ENCODE data around the gene NTM.

GRCh38 chr11:131957201-131957600, 586.8 kb downstream of the NTM start:
- TF ChIP-seq, protein P1, sequence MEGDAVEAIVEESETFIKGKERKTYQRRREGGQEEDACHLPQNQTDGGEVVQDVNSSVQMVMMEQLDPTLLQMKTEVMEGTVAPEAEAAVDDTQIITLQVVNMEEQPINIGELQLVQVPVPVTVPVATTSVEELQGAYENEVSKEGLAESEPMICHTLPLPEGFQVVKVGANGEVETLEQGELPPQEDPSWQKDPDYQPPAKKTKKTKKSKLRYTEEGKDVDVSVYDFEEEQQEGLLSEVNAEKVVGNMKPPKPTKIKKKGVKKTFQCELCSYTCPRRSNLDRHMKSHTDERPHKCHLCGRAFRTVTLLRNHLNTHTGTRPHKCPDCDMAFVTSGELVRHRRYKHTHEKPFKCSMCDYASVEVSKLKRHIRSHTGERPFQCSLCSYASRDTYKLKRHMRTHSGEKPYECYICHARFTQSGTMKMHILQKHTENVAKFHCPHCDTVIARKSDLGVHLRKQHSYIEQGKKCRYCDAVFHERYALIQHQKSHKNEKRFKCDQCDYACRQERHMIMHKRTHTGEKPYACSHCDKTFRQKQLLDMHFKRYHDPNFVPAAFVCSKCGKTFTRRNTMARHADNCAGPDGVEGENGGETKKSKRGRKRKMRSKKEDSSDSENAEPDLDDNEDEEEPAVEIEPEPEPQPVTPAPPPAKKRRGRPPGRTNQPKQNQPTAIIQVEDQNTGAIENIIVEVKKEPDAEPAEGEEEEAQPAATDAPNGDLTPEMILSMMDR (IDR thresholded peaks at IDR 0.05) = no peak
- TF ChIP-seq POLR2A (IDR thresholded peaks at IDR 0.05) = no peak
